Measurements from ENCODE around the gene AMPD1.

AMPD1 gene

DNA sequence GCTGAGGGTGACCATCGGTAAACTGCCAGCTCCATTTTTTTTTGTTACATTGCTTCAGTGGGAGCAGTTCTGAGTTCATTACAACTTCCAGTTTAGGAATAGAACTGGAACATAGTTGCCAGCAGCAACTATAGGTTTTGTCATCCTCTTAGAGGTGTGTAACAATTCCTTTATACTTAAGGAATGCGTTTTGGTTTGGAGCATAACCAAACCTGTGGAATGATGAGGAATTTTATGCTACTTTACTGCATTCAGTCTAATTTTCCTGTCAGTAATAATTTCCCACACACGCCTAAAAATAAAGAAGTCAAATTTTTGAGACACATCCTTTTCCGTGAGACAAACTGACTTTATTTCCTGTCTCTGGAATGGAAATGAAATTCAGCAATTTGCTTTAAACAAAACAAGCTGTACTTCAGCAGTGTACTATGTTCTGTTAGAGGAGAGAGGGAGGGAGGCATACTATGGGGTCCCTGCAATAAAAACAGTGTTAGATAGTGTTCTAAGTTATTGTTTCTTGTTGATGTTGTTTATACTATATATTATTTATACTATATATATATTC, 4.8 kb upstream of the AMPD1 start:
- Histone ChIP-seq H3K4me1 (ENCODE audit: control insufficient read depth, insufficient read depth, low read length, poor library complexity, severe bottlenecking) (no peaks in the 10 kb centered on the region), H3K4me3 (ENCODE audit: extremely low read depth, insufficient read depth, low read length, poor library complexity, severe bottlenecking) (no peak overlapping the region), H3K9me3 (ENCODE audit: control insufficient read depth, low read length) (no peaks in the 10 kb centered on the region), H3K36me3 (ENCODE audit: control insufficient read depth, insufficient read depth, low read length) (peaks cover 2% of the 10 kb centered on the region), H3K27ac (ENCODE audit: low read depth, low read length, severe bottlenecking) (no peak overlapping the region)
- WGBS, 2 experiments (ENCODE audit: insufficient coverage in 2 of 2) = 80% methylated on average over 1 to 2 of the region's 4 CpGs

DNA sequence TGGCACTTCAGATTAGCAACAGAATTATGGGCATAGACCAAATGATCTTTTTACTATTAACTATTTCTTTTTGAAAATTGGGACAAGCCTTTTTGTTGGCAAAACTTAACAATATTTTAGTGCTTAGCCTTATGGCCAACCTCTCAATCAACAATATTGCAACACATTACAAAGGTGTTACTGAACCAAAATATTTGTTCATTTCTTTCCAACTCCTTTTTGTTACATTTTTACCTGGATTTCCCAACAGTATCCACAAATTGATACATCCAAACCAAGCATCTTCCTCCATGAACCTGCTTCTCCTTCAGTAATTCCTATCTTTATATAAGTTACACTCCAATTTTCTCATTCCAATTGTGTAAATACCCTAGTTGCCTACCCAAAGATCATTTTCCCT, 1.5 kb upstream of the AMPD1 start:
- Histone ChIP-seq H3K4me1 (ENCODE audit: control insufficient read depth, insufficient read depth, low read length, poor library complexity, severe bottlenecking) (no peaks in the 10 kb centered on the region), H3K4me3 (ENCODE audit: extremely low read depth, insufficient read depth, low read length, poor library complexity, severe bottlenecking) (no peak overlapping the region), H3K27ac (ENCODE audit: low read depth, low read length, severe bottlenecking) (no peak overlapping the region), H3K9me3 (ENCODE audit: control insufficient read depth, low read length) (no peaks in the 10 kb centered on the region), H3K36me3 (ENCODE audit: control insufficient read depth, insufficient read depth, low read length) (no peaks in the 10 kb centered on the region)

DNA sequence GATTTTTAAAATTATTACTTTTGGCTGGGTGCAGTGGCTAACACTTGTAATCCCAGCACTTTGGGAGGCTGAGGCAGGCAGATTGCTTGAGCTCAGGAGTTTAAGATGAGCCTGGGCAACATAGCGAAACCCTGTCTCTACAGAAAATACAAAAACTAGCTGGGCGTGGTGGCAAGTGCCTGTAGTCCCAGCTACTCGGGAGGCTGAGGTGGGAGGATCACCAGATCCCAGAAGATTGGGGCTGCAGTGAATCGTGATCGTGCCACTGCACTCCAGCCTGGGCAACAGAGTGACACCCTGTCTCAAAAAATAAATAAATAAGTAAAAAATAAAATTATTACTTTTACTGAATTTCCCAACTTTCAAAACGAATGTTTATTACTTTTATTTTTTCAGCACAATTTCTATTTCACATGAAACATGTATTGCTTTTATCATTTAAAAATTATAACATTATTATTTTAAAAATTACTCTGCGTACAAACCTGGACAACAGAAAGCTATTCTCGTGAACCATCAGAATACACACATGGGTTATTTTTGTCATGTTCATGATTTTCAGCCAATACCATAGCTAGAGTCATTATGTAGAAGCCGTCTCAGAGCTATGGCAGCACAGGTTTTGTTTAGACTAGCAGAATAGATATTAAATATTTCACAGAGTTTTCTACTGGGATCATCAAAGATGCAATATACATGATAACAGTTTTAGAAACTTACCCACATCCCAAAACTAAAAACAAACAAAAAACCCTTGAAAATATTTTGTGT, 621 bp downstream of the AMPD1 start:
- no peaks in the 10 kb centered on the region for H3K9me3 ChIP-seq (ENCODE audit: control insufficient read depth, low read length)
- H3K4me1 ChIP-seq (ENCODE audit: control insufficient read depth, insufficient read depth, low read length, poor library complexity, severe bottlenecking) = no peaks in the 10 kb centered on the region
- no peaks in the 10 kb centered on the region for H3K36me3 ChIP-seq (ENCODE audit: control insufficient read depth, insufficient read depth, low read length)
- H3K4me3 ChIP-seq (ENCODE audit: extremely low read depth, insufficient read depth, low read length, poor library complexity, severe bottlenecking) = no peak overlapping the region
- H3K27ac ChIP-seq (ENCODE audit: low read depth, low read length, severe bottlenecking) = no peak overlapping the region
- WGBS, 2 experiments (ENCODE audit: insufficient coverage in 2 of 2) = 91 to 100% methylated on average over 1 to 5 of the region's 9 CpGs

DNA sequence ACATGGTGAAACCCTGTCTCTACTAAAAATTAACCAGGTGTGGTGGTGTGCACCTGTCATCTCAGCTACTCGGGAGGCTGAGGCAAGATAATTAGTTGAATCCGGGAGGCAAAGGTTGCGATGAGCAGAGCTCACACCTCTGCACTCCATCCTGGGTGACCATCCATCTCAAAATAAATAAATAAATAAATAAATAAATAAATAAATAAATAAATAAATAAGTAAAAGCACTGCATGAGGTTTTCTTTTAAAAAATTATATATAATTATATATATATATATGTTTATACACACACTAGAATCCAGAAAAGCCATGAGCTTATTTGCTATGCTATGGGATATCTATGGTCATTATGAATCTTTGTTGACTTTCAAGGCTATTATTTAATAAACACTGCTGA, 2.4 kb downstream of the AMPD1 start:
- H3K36me3 ChIP-seq (ENCODE audit: control insufficient read depth, insufficient read depth, low read length) = no peaks in the 10 kb centered on the region
- no peak overlapping the region for H3K27ac ChIP-seq (ENCODE audit: low read depth, low read length, severe bottlenecking)
- H3K9me3 ChIP-seq (ENCODE audit: control insufficient read depth, low read length) = no peaks in the 10 kb centered on the region
- no peaks in the 10 kb centered on the region for H3K4me1 ChIP-seq (ENCODE audit: control insufficient read depth, insufficient read depth, low read length, poor library complexity, severe bottlenecking)
- WGBS, 2 experiments (ENCODE audit: insufficient coverage in 2 of 2) = no CpG with 5 or more reads among the region's 3 CpGs
- no peak overlapping the region for H3K4me3 ChIP-seq (ENCODE audit: extremely low read depth, insufficient read depth, low read length, poor library complexity, severe bottlenecking)

DNA sequence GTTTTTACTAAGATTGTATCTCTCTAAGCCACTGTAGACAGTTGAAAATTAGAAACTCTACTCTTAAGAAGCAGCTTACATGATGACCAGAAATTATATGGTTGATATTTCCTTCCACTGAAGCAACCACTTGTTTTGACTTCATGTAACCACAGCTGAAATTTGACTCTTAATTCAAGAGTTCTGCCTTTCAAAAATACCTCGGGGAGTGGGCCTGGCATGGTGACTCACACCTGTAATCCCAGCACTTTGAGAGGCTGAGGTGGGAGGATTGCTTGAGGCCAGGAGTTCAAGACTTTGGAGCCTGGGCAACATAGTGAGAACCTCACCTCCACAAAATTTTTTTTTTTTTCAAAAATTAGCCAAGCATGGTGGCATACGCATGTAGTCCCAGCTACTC, 4.3 kb downstream of the AMPD1 start:
- 100% methylated on average over 1 of the region's 2 CpGs; no CpG with 5 or more reads in 1 of the 2 experiments for WGBS, 2 experiments (ENCODE audit: insufficient coverage in 2 of 2)
- no peaks in the 10 kb centered on the region for H3K4me1 ChIP-seq (ENCODE audit: control insufficient read depth, insufficient read depth, low read length, poor library complexity, severe bottlenecking)
- no peaks in the 10 kb centered on the region for H3K36me3 ChIP-seq (ENCODE audit: control insufficient read depth, insufficient read depth, low read length)
- no peak overlapping the region for H3K27ac ChIP-seq (ENCODE audit: low read depth, low read length, severe bottlenecking)
- no peaks in the 10 kb centered on the region for H3K9me3 ChIP-seq (ENCODE audit: control insufficient read depth, low read length)
- no peak overlapping the region for H3K4me3 ChIP-seq (ENCODE audit: extremely low read depth, insufficient read depth, low read length, poor library complexity, severe bottlenecking)

DNA sequence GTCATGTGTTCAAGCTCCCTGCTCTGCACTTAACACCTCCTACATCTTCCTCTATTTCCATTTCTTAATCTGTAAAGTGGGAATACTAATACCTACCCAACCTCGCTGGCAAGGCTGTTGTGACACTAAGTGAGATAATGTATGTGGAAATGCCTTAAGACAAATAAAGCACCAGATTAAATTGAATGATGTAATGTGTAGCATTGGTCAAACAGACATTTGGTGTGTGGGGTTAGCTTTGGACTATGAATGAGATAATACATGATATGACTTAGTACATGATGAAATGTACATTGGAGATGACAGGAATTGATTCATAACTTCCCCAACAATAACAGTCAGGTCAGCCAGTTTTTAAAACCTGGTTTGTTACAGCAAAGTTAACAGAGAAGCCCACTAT, 5.2 kb downstream of the AMPD1 start:
- H3K4me3 ChIP-seq (ENCODE audit: extremely low read depth, insufficient read depth, low read length, poor library complexity, severe bottlenecking) = no peak overlapping the region
- no peaks in the 10 kb centered on the region for H3K9me3 ChIP-seq (ENCODE audit: control insufficient read depth, low read length)
- H3K27ac ChIP-seq (ENCODE audit: low read depth, low read length, severe bottlenecking) = no peak overlapping the region
- H3K36me3 ChIP-seq (ENCODE audit: control insufficient read depth, insufficient read depth, low read length) = no peaks in the 10 kb centered on the region
- H3K4me1 ChIP-seq (ENCODE audit: control insufficient read depth, insufficient read depth, low read length, poor library complexity, severe bottlenecking) = no peaks in the 10 kb centered on the region
- WGBS, 2 experiments (ENCODE audit: insufficient coverage in 2 of 2) = no CpG with 5 or more reads among the region's 1 CpG

DNA sequence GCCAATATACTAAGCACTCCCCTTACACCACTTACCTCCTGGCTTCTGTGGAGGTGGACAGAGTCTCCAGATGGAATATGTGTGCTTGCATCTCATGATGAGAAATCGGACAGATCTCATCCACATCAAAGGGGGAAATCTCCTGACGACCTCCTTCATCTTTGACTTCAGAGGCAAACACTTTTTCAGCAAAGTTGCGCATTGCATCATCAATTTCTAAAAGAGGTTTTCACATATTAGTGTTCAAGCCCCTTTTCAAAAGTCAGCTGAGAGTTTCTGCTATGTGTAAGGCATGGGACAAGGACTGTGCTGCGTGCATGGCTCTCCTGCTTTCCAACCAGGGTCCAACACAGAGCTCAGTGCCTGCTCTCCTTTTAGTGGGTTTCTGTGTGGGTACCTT, 6.8 kb downstream of the AMPD1 start:
- no peak overlapping the region for H3K27ac ChIP-seq (ENCODE audit: low read depth, low read length, severe bottlenecking)

DNA sequence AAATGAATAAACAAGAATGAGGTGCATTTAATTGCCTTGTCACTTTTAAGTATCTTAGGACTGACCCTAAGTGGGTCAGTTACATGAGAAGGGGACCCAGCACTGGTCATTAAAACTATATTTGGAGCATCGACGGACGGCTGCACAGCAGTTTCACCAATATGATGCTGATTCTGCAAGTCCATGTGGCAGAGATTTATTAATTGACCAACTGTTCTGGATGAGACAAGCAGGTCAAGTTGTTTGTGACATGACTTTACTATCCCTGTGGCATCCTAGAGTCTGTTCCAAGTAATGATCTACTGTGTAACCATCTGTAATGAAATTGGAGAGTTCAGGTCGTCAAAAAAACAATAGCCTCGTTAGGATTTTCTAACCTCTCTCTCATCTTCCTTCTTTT, 9.5 kb downstream of the AMPD1 start:
- Histone ChIP-seq H3K36me3 (ENCODE audit: control insufficient read depth, insufficient read depth, low read length) (no peaks in the 10 kb centered on the region), H3K27ac (ENCODE audit: low read depth, low read length, severe bottlenecking) (no peak overlapping the region), H3K4me3 (ENCODE audit: extremely low read depth, insufficient read depth, low read length, poor library complexity, severe bottlenecking) (no peak overlapping the region), H3K4me1 (ENCODE audit: control insufficient read depth, insufficient read depth, low read length, poor library complexity, severe bottlenecking) (no peaks in the 10 kb centered on the region), H3K9me3 (ENCODE audit: control insufficient read depth, low read length) (no peaks in the 10 kb centered on the region)
- 80 to 92% methylated on average over 3 to 5 of the region's 5 CpGs for WGBS, 2 experiments (ENCODE audit: insufficient coverage in 2 of 2)

More for the DNA sequence above, 6.8 kb downstream of the AMPD1 start:
- Histone ChIP-seq H3K9me3 (ENCODE audit: control insufficient read depth, low read length) (no peaks in the 10 kb centered on the region), H3K36me3 (ENCODE audit: control insufficient read depth, insufficient read depth, low read length) (no peaks in the 10 kb centered on the region), H3K4me3 (ENCODE audit: extremely low read depth, insufficient read depth, low read length, poor library complexity, severe bottlenecking) (no peak overlapping the region), H3K4me1 (ENCODE audit: control insufficient read depth, insufficient read depth, low read length, poor library complexity, severe bottlenecking) (no peaks in the 10 kb centered on the region)
- WGBS, 2 experiments (ENCODE audit: insufficient coverage in 2 of 2) = 74 to 88% methylated on average over 2 to 3 of the region's 4 CpGs

DNA sequence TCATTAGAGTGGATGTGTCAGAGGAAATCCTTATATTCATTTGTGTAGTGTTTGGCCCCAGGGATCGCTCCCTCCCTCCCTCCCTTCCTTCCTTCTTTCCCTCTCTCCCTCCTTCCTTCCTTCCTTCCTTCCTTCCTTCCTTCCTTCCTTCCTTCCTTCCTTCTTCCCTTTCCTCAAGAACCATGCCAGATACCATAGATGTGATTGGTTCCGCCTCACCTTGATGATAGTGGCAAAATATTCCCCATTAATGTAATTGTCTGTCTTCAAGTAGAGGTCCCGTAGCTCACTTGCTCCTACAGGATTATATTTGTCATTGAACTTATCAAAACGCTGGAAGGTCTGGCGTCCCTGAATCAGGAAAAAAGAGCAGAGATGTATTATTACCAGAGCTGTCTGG, 17.7 kb downstream of the AMPD1 start:
- Histone ChIP-seq H3K4me1 (ENCODE audit: control insufficient read depth, insufficient read depth, low read length, poor library complexity, severe bottlenecking) (no peaks in the 10 kb centered on the region), H3K27ac (ENCODE audit: low read depth, low read length, severe bottlenecking) (no peak overlapping the region), H3K9me3 (ENCODE audit: control insufficient read depth, low read length) (no peaks in the 10 kb centered on the region), H3K4me3 (ENCODE audit: extremely low read depth, insufficient read depth, low read length, poor library complexity, severe bottlenecking) (no peak overlapping the region), H3K36me3 (ENCODE audit: control insufficient read depth, insufficient read depth, low read length) (no peaks in the 10 kb centered on the region)
- WGBS, 2 experiments (ENCODE audit: insufficient coverage in 2 of 2) = 86 to 94% methylated on average over 2 to 3 of the region's 5 CpGs

DNA sequence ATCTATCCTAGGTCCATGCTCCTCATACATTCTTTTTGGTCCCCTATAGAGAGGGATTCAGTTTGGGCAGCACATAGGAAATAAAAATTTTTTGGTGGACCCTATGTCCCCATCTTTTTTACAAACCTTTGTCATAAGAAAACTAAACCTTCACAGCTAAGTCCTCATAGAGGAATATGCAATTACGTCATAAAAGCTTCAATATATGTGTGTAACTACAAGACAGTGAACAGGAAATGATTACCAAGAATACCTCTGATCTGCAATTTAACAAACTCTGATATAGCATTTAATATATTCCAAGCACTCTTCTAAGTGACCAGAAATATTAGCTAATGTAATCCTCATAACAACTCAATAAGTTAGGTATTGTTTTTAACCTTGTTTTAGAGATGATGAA, 19.2 kb downstream of the AMPD1 start:
- H3K4me3 ChIP-seq (ENCODE audit: extremely low read depth, insufficient read depth, low read length, poor library complexity, severe bottlenecking) = no peak overlapping the region
- no peaks in the 10 kb centered on the region for H3K36me3 ChIP-seq (ENCODE audit: control insufficient read depth, insufficient read depth, low read length)
- H3K9me3 ChIP-seq (ENCODE audit: control insufficient read depth, low read length) = no peaks in the 10 kb centered on the region
- H3K27ac ChIP-seq (ENCODE audit: low read depth, low read length, severe bottlenecking) = no peak overlapping the region
- WGBS, 2 experiments (ENCODE audit: insufficient coverage in 2 of 2) = no CpG with 5 or more reads among the region's 1 CpG
- H3K4me1 ChIP-seq (ENCODE audit: control insufficient read depth, insufficient read depth, low read length, poor library complexity, severe bottlenecking) = no peaks in the 10 kb centered on the region

DNA sequence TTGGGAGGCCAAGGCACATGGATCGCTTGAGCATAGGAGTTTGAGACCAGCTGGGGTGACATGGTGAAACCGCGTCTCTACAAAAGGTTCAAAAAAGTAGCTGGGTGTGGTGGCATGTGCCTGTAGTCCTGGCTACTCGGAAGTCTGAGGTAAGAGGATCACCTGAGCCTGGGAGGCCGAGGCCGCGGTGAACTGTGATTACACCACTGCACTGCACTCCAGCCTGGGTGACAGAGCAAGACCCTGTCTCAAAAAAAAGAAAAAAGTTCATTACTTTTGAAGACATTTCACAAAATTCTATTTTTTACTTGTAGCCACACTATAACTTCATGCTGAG, 23.4 kb downstream of the AMPD1 start:
- Histone ChIP-seq H3K9me3 (ENCODE audit: control insufficient read depth, low read length) (no peaks in the 10 kb centered on the region), H3K36me3 (ENCODE audit: control insufficient read depth, insufficient read depth, low read length) (no peaks in the 10 kb centered on the region), H3K27ac (ENCODE audit: low read depth, low read length, severe bottlenecking) (no peak overlapping the region), H3K4me3 (ENCODE audit: extremely low read depth, insufficient read depth, low read length, poor library complexity, severe bottlenecking) (no peak overlapping the region), H3K4me1 (ENCODE audit: control insufficient read depth, insufficient read depth, low read length, poor library complexity, severe bottlenecking) (no peaks in the 10 kb centered on the region)
- WGBS, 2 experiments (ENCODE audit: insufficient coverage in 2 of 2) = 91 to 92% methylated on average over 6 to 7 of the region's 7 CpGs

All from mesodermal cell (in vitro differentiated cells).